ENCODE results near the gene CSAG3. TPM values are rescaled to one million over a fixed set of nuclear protein-coding genes. Genes with fewer than 3 reads are reported as not detected.
"Not testable (repeated sequence)": the region's sequence is repeated elsewhere in the genome, so short reads cannot be mapped to it uniquely, and the experiment has no call there.

The CSAG3 gene
- total RNA-seq, 1 experiment from 2014 or later, result not detected

DNA sequence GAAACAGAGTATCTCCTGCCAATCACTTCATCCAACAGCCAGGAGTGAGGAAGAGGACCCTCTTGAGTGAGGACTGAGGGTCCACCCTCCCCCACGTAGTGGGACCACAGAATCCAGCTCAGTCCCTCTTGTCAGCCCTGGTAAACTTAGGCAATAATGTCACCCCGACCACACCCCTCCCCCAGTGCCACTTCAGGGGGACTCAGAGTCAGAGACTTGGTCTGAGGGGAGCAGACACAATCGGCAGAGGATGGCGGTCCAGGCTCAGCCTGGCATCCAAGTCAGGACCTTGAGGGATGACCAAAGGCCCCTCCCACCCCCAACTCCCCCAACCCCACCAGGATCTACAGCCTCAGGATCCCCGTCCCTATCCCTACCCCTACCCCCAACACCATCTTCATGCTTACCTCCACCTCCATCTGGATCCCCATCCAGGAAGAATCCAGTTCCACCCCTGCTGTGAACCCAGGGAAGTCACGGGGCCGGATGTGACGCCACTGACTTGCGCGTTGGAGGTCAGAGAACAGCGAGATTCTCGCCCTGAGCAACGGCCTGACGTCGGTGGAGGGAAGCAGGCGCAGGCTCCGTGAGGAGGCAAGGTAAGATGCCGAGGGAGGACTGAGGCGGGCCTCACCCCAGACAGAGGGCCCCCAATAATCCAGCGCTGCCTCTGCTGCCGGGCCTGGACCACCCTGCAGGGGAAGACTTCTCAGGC lies 25.6 kb upstream of the CSAG3 start, which contains the start of the genes CSAG1 and MAGEA12:
Gene CSAG1, minus strand, starts transcription at position 461 of the 715 bp plus-strand sequence. CDS start 1,261 bp downstream, outside the sequence.
Gene MAGEA12, plus strand, starts transcription at position 497 of the 715 bp plus-strand sequence. CDS start 2,405 bp downstream, outside the sequence.
- Histone ChIP-seq H3K4me3 (ENCODE audit: low read depth, low read length, poor library complexity, severe bottlenecking) (no peak within 1 kb of the TSS), H3K4me1 (ENCODE audit: insufficient read depth, low read length, poor library complexity, severe bottlenecking) (no peaks in the 10 kb centered on the region), H3K27ac (ENCODE audit: low read depth, low read length, poor library complexity, severe bottlenecking) (no peak within 1 kb of the TSS), H3K27me3 (replicated peaks; ENCODE audit: insufficient read depth, low read depth, low read length, poor library complexity) (peaks cover 11% of the 10 kb centered on the region), H3K36me3 (ENCODE audit: insufficient read depth, low read length, poor library complexity, severe bottlenecking) (no peaks in the 10 kb centered on the region), H3K9me3 (ENCODE audit: low read depth, low read length, poor library complexity, severe bottlenecking) (no peaks in the 10 kb centered on the region)
- no peak for DNase-seq (ENCODE audit: low spot score)
- POLR2A ChIA-PET (ENCODE audit: low non-redundant PET), result no interaction called here
- TF ChIP-seq CTCF (conservative IDR thresholded peaks at IDR 0.05; ENCODE audit: low read depth, low read length) (no peak), EZH2 (IDR thresholded peaks at IDR 0.05; ENCODE audit: borderline replicate concordance, low read depth, low read length, poor library complexity, severe bottlenecking) (no peak)
- intact Hi-C loops (cut with micrococcal nuclease; ENCODE audit: unreplicated experiment), result no loop called here
- CTCF ChIA-PET, result no interaction called here
- BruUV-seq (replicated peaks), result no TSS peak

GRCh38 chrX:152734143-152734858 lies 24.7 kb upstream of the CSAG3 start:
- H3K36me3 ChIP-seq (ENCODE audit: insufficient read depth, low read length, poor library complexity, severe bottlenecking); H3K9me3 ChIP-seq (ENCODE audit: low read depth, low read length, poor library complexity, severe bottlenecking); CTCF ChIA-PET; H3K4me3 ChIP-seq (ENCODE audit: low read depth, low read length, poor library complexity, severe bottlenecking); DNase-seq (ENCODE audit: low spot score); BruUV-seq (replicated peaks); H3K4me1 ChIP-seq (ENCODE audit: insufficient read depth, low read length, poor library complexity, severe bottlenecking); intact Hi-C loops (cut with micrococcal nuclease; ENCODE audit: unreplicated experiment); H3K27ac ChIP-seq (ENCODE audit: low read depth, low read length, poor library complexity, severe bottlenecking); POLR2A ChIA-PET (ENCODE audit: low non-redundant PET): not testable (repeated sequence)
- H3K27me3 ChIP-seq (replicated peaks; ENCODE audit: insufficient read depth, low read depth, low read length, poor library complexity), result peaks cover 11% of the 10 kb centered on the region

GRCh38 chrX:152735101-152735500 lies 23.9 kb upstream of the CSAG3 start:
- DNase-seq (ENCODE audit: low spot score), result no peak
- Histone ChIP-seq H3K27me3 (replicated peaks; ENCODE audit: insufficient read depth, low read depth, low read length, poor library complexity) (peaks cover 14% of the 10 kb centered on the region), H3K9me3 (ENCODE audit: low read depth, low read length, poor library complexity, severe bottlenecking) (no peaks in the 10 kb centered on the region), H3K27ac (ENCODE audit: low read depth, low read length, poor library complexity, severe bottlenecking) (no peak overlapping the region), H3K4me1 (ENCODE audit: insufficient read depth, low read length, poor library complexity, severe bottlenecking) (no peaks in the 10 kb centered on the region), H3K36me3 (ENCODE audit: insufficient read depth, low read length, poor library complexity, severe bottlenecking) (no peaks in the 10 kb centered on the region), H3K4me3 (ENCODE audit: low read depth, low read length, poor library complexity, severe bottlenecking) (no peak overlapping the region)
- POLR2A ChIA-PET (ENCODE audit: low non-redundant PET), result no interaction called here
- TF ChIP-seq EZH2 (IDR thresholded peaks at IDR 0.05; ENCODE audit: borderline replicate concordance, low read depth, low read length, poor library complexity, severe bottlenecking) (no peak), CTCF (conservative IDR thresholded peaks at IDR 0.05; ENCODE audit: low read depth, low read length) (no peak)
- BruUV-seq (replicated peaks), result no TSS peak
- intact Hi-C loops (cut with micrococcal nuclease; ENCODE audit: unreplicated experiment), result no loop called here
- CTCF ChIA-PET, result no interaction called here

Measured in A673 (cell line).